Neural crest cell (in vitro differentiated cells): Measurements from ENCODE around the gene ULK4. TPM values are rescaled to one million over a fixed set of nuclear protein-coding genes. Genes with fewer than 3 reads are reported as not detected.

Experiments used
- DNase-seq: peaks from one replicate; pipeline ENCODE4 v3.0.0; 2021; ENCODE audit warnings: low read depth, mixed read lengths, low spot score
- H3K27ac Mint-ChIP-seq: one replicate; pipeline ENCODE4 v1.8.0; 2021; ENCODE audit warnings: mild to moderate bottlenecking, mixed read lengths; ENCODE audit not compliant: unreplicated experiment
- H3K27me3 Mint-ChIP-seq: 2 replicates; pipeline ENCODE4 v1.8.0; 2021; ENCODE audit warnings: low read depth, mild to moderate bottlenecking, mixed read lengths
- H3K36me3 Mint-ChIP-seq: 2 replicates; pipeline ENCODE4 v1.8.0; 2021; ENCODE audit warnings: low read depth, mild to moderate bottlenecking, mixed read lengths
- H3K4me1 Mint-ChIP-seq: 2 replicates; pipeline ENCODE4 v1.8.0; 2021; ENCODE audit warnings: mixed read lengths
- H3K4me3 Mint-ChIP-seq: one replicate; pipeline ENCODE4 v1.8.0; 2021; ENCODE audit warnings: mild to moderate bottlenecking, mixed read lengths
- H3K9me3 Mint-ChIP-seq: 2 replicates; pipeline ENCODE4 v1.8.0; 2021; ENCODE audit warnings: mixed read lengths
- CTCF ChIP-seq: fragments of 200-600 bp; sonication (generic); conservative IDR thresholded peaks from 2 replicates; pipeline ENCODE4 v1.5.0; 2021; ENCODE audit warnings: antibody characterized with exemption, mild to moderate bottlenecking
- total RNA-seq: library from RNA; stranded (reverse); gene quantifications from 2 replicates; pipeline ENCODE4 v1.2.1, GENCODE V29; 2021

ULK4 gene
- total RNA-seq, 1 donor from 2014 or later = 10.2 TPM

GRCh38 chr3:41598402-41599126 is 363.3 kb downstream of the ULK4 start:
- Mint-ChIP-seq H3K27ac (no peak overlapping the region), H3K9me3 (no peaks in the 10 kb centered on the region), H3K4me1 (no peaks in the 10 kb centered on the region), H3K4me3 (no peak overlapping the region), H3K36me3 (no peaks in the 10 kb centered on the region), H3K27me3 (no peaks in the 10 kb centered on the region)
- no peak for DNase-seq
- no peak for TF ChIP-seq CTCF

- no peak for DNase-seq
- Mint-ChIP-seq H3K4me1 (peaks cover 4% of the 10 kb centered on the region), H3K36me3 (no peaks in the 10 kb centered on the region), H3K9me3 (no peaks in the 10 kb centered on the region), H3K4me3 (no peak overlapping the region), H3K27me3 (no peaks in the 10 kb centered on the region), H3K27ac (no peak overlapping the region)
- TF ChIP-seq CTCF = no peak
Measured at GRCh38 chr3:41593774-41594173, 368.1 kb downstream of the ULK4 start.

- no peaks in the 10 kb centered on the region for H3K27me3 Mint-ChIP-seq
- H3K9me3 Mint-ChIP-seq = no peaks in the 10 kb centered on the region
- DNase-seq = no peak
- H3K4me3 Mint-ChIP-seq = no peak overlapping the region
- peak overlapping the region; percentile 16 for H3K27ac Mint-ChIP-seq
- no peak for TF ChIP-seq CTCF
- H3K4me1 Mint-ChIP-seq = peaks cover 7% of the 10 kb centered on the region
- no peaks in the 10 kb centered on the region for H3K36me3 Mint-ChIP-seq
Measured at GRCh38 chr3:41592753-41593510, 369.0 kb downstream of the ULK4 start.

GRCh38 chr3:41583014-41583413 is 378.9 kb downstream of the ULK4 start:
- no peak overlapping the region for H3K4me3 Mint-ChIP-seq
- no peak for TF ChIP-seq CTCF
- DNase-seq = no peak
- no peaks in the 10 kb centered on the region for H3K27me3 Mint-ChIP-seq
- H3K27ac Mint-ChIP-seq = no peak overlapping the region
- H3K36me3 Mint-ChIP-seq = no peaks in the 10 kb centered on the region
- no peaks in the 10 kb centered on the region for H3K9me3 Mint-ChIP-seq
- peaks cover 3% of the 10 kb centered on the region for H3K4me1 Mint-ChIP-seq

- no peaks in the 10 kb centered on the region for H3K36me3 Mint-ChIP-seq
- TF ChIP-seq CTCF = no peak
- DNase-seq = no peak
- no peaks in the 10 kb centered on the region for H3K9me3 Mint-ChIP-seq
- no peak overlapping the region for H3K4me3 Mint-ChIP-seq
- H3K27me3 Mint-ChIP-seq = no peaks in the 10 kb centered on the region
- peak overlapping the region; percentile 85 for H3K27ac Mint-ChIP-seq
- no peaks in the 10 kb centered on the region for H3K4me1 Mint-ChIP-seq
Measured at GRCh38 chr3:41581700-41582099, 380.2 kb downstream of the ULK4 start.
